Liver (tissue), 3 donors: Measurements from ENCODE around the gene ZNF518A.

Experiments used
- CTCF ChIP-seq: fragments of 150-350 bp; IDR thresholded peaks from 2 replicates; pipeline ENCODE4 v1.5.1; 2017; ENCODE audit warnings: improper control_type of control experiment, low read depth, low read length; ENCODE audit not compliant: missing input control
- HNF4G ChIP-seq: IDR thresholded peaks from 2 replicates; pipeline ENCODE4 v1.6.1; 2016; ENCODE audit warnings: antibody characterized with exemption
- SP1 ChIP-seq: IDR thresholded peaks from 2 replicates; pipeline ENCODE4 v1.6.1; 2018; ENCODE audit warnings: antibody characterized with exemption, mild to moderate bottlenecking
- TAF1 ChIP-seq: conservative IDR thresholded peaks from 2 replicates; pipeline ENCODE4 v1.6.1; 2016; ENCODE audit warnings: antibody characterized with exemption, mild to moderate bottlenecking
- donor health status: healthy.
- donor health status: healthy.

DNA sequence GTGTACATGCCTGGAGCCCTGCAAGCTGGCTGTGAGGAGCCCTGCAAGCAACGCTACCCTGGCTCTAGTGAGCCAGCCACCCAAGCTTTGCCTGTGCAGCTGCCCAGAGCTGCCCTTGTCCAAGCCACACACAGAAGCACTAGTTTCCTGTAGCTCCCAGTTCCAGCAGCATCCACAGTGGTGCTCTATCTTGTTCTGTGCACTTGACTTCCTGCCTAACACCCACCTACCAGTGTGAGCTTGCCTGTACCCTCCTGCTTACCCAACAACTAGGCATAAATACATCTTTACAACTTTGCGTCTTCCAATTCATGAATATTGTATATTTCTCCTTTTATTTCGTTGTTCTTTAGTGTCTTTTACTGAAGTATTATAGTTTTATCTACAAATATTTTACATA is 32.2 kb upstream of the ZNF518A start:
- TF ChIP-seq CTCF: no peak
- no peak for TF ChIP-seq HNF4G
- no peak for TF ChIP-seq TAF1
- no peak for TF ChIP-seq SP1
